ENCODE results near the gene PIGS. TPM values are rescaled to one million over a fixed set of nuclear protein-coding genes. Genes with fewer than 3 reads are reported as not detected.

PIGS gene
- total and polyA plus RNA-seq, 9 of the 15 experiments (the other 6 are each of a cell fraction or from before 2014, with no cell fraction given), result 47.5 to 138 (median 57.6) TPM

DNA sequence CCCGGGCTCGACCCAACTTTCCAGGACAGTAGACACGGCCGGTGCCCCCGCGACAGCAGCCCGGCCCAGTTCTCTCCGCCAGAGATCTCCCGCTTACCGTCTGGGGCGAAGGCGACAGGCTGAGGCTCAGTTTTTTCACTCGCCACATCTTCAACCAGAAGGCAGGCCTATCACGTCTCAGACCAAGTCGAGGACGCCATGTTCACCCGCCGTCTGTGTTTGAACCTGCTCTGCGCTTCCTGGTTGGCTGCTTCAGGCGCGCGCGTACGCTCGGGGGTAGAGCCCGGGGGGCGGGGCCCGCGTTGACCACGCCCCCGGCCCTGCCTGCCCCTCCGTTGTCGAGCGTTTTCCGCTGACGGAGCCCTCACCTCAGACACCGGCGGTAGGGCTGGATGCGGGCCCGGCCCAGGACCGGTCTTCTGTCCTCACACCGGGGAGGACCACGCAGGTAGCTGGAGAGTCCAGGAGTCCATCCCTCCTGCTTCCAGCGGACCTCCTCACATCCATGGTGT, 27.5 kb upstream of the PIGS start, which contains the start of gene SPAG5 (continued):
- TF ChIP-seq PHF20 (IDR thresholded peaks at IDR 0.05; ENCODE audit: partially characterized antibody) (peak; percentile 86), FOXJ3 (CRISPR knock-in tag; IDR thresholded peaks at IDR 0.05) (no peak), POLR2H (tag; IDR thresholded peaks at IDR 0.05; ENCODE audit: low read depth) (peak; percentile 94), NFIC (IDR thresholded peaks at IDR 0.05) (no peak), CBX5 (IDR thresholded peaks at IDR 0.05; ENCODE audit: borderline replicate concordance, low read depth) (no peak), NFYB (IDR thresholded peaks at IDR 0.05; ENCODE audit: extremely low read depth, insufficient read length) (peak; percentile 73), CBX3 (IDR thresholded peaks at IDR 0.05; ENCODE audit: borderline replicate concordance in 1 of 2, low read length in 2 of 2) (no peak), CEBPG (CRISPR knock-in tag; IDR thresholded peaks at IDR 0.05) (no peak), CEBPG (tag; conservative IDR thresholded peaks at IDR 0.05 in 1 of 2, IDR thresholded peaks at IDR 0.05 in 1 of 2) (no peak), MEF2D (tag; conservative IDR thresholded peaks at IDR 0.05; ENCODE audit: low read depth) (no peak), ZNF184 (CRISPR knock-in tag; IDR thresholded peaks at IDR 0.05) (no peak), BRD9 (IDR thresholded peaks at IDR 0.05; ENCODE audit: low read depth, partially characterized antibody) (no peak), SMARCA5 (IDR thresholded peaks at IDR 0.05) (no peak), MECOM (CRISPR knock-in tag; IDR thresholded peaks at IDR 0.05) (no peak), PHF8 (IDR thresholded peaks at IDR 0.05; ENCODE audit: borderline replicate concordance, low read length) (peak; percentile 91; the same call in 1 of the 2 replicates), FOSL1 (tag; conservative IDR thresholded peaks at IDR 0.05) (no peak), NR3C1 (CRISPR knock-in tag; IDR thresholded peaks at IDR 0.05) (no peak), ZNF717 (CRISPR knock-in tag; IDR thresholded peaks at IDR 0.05) (no peak), ZNF354B (CRISPR knock-in tag; IDR thresholded peaks at IDR 0.05) (no peak), MEF2A (IDR thresholded peaks at IDR 0.05; ENCODE audit: control insufficient read depth, low read depth, low read length) (no peak), PRMT5 (CRISPR knock-in tag; IDR thresholded peaks at IDR 0.05) (no peak)
- TF ChIP-seq, protein P1, sequence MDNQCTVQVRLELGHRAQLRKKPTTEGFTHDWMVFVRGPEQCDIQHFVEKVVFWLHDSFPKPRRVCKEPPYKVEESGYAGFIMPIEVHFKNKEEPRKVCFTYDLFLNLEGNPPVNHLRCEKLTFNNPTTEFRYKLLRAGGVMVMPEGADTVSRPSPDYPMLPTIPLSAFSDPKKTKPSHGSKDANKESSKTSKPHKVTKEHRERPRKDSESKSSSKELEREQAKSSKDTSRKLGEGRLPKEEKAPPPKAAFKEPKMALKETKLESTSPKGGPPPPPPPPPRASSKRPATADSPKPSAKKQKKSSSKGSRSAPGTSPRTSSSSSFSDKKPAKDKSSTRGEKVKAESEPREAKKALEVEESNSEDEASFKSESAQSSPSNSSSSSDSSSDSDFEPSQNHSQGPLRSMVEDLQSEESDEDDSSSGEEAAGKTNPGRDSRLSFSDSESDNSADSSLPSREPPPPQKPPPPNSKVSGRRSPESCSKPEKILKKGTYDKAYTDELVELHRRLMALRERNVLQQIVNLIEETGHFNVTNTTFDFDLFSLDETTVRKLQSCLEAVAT (IDR thresholded peaks at IDR 0.05), result peak; percentile 29 to 39; a peak in 1 of 4 replicates
- TF ChIP-seq, protein P2, sequence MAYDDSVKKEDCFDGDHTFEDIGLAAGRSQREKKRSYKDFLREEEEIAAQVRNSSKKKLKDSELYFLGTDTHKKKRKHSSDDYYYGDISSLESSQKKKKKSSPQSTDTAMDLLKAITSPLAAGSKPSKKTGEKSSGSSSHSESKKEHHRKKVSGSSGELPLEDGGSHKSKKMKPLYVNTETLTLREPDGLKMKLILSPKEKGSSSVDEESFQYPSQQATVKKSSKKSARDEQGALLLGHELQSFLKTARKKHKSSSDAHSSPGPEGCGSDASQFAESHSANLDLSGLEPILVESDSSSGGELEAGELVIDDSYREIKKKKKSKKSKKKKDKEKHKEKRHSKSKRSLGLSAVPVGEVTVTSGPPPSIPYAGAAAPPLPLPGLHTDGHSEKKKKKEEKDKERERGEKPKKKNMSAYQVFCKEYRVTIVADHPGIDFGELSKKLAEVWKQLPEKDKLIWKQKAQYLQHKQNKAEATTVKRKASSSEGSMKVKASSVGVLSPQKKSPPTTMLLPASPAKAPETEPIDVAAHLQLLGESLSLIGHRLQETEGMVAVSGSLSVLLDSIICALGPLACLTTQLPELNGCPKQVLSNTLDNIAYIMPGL (CRISPR knock-in tag; IDR thresholded peaks at IDR 0.05), result no peak
- TF ChIP-seq, protein P3, sequence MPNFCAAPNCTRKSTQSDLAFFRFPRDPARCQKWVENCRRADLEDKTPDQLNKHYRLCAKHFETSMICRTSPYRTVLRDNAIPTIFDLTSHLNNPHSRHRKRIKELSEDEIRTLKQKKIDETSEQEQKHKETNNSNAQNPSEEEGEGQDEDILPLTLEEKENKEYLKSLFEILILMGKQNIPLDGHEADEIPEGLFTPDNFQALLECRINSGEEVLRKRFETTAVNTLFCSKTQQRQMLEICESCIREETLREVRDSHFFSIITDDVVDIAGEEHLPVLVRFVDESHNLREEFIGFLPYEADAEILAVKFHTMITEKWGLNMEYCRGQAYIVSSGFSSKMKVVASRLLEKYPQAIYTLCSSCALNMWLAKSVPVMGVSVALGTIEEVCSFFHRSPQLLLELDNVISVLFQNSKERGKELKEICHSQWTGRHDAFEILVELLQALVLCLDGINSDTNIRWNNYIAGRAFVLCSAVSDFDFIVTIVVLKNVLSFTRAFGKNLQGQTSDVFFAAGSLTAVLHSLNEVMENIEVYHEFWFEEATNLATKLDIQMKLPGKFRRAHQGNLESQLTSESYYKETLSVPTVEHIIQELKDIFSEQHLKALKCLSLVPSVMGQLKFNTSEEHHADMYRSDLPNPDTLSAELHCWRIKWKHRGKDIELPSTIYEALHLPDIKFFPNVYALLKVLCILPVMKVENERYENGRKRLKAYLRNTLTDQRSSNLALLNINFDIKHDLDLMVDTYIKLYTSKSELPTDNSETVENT (CRISPR knock-in tag; IDR thresholded peaks at IDR 0.05), result peak; percentile 90
- TF ChIP-seq, protein P4, sequence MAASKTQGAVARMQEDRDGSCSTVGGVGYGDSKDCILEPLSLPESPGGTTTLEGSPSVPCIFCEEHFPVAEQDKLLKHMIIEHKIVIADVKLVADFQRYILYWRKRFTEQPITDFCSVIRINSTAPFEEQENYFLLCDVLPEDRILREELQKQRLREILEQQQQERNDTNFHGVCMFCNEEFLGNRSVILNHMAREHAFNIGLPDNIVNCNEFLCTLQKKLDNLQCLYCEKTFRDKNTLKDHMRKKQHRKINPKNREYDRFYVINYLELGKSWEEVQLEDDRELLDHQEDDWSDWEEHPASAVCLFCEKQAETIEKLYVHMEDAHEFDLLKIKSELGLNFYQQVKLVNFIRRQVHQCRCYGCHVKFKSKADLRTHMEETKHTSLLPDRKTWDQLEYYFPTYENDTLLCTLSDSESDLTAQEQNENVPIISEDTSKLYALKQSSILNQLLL (CRISPR knock-in tag; IDR thresholded peaks at IDR 0.05; ENCODE audit: borderline replicate concordance), result no peak
